ENCODE measurements around the gene KCNQ1. TPM values are rescaled to one million over a fixed set of nuclear protein-coding genes. Genes with fewer than 3 reads are reported as not detected.

Gene KCNQ1
- total and polyA plus RNA-seq, 2 donors (not counting 1 experiment from before 2014, with no cell fraction given), result not detected

- no peaks in the 10 kb centered on the region for H4K20me1 ChIP-seq (ENCODE audit: control insufficient read depth, extremely low read depth, insufficient read depth, low read length)
- no peak for DNase-seq (ENCODE audit: low read depth in 2 of 2)
- H3K9ac ChIP-seq (ENCODE audit: insufficient read depth, low read length), result no peak overlapping the region
- no peak overlapping the region for H3K27ac ChIP-seq (ENCODE audit: insufficient read depth, low read length)
- H3K4me3 ChIP-seq (replicated peaks in 1 of 4; ENCODE audit: control extremely low read depth in 1 of 4, insufficient read depth in 1 of 4, low read depth in 3 of 4, low read length in 4 of 4), result no peak overlapping the region
- no peak overlapping the region for H2AFZ ChIP-seq (ENCODE audit: low read length)
- no peaks in the 10 kb centered on the region for H3K9me3 ChIP-seq (ENCODE audit: control insufficient read depth, insufficient read depth, low read depth, low read length)
- no peaks in the 10 kb centered on the region for H3K36me3 ChIP-seq (ENCODE audit: control insufficient read depth, insufficient read depth, low read length)
- H3K4me2 ChIP-seq (ENCODE audit: extremely low read depth, insufficient read depth, low read length), result no peak overlapping the region
- no peaks in the 10 kb centered on the region for H3K4me1 ChIP-seq (ENCODE audit: control insufficient read depth, extremely low read depth, insufficient read depth, low read length)
- peaks cover 12% of the 10 kb centered on the region for H3K27me3 ChIP-seq (ENCODE audit: control insufficient read depth, insufficient read depth, low read length)
- no peaks in the 10 kb centered on the region for H3K79me2 ChIP-seq (ENCODE audit: control insufficient read depth, insufficient read depth, low read length)
- no peak for TF ChIP-seq EZH2 (IDR thresholded peaks at IDR 0.05; ENCODE audit: low read length, missing control alignments)
- no peak for TF ChIP-seq CTCF (conservative IDR thresholded peaks at IDR 0.05 in 1 of 2, IDR thresholded peaks at IDR 0.05 in 1 of 2; ENCODE audit: low read depth in 1 of 2, low read length in 2 of 2)
Measured at GRCh38 chr11:2724104-2724503, 279.3 kb downstream of the KCNQ1 start.

- H3K27me3 ChIP-seq (ENCODE audit: control insufficient read depth, insufficient read depth, low read length), result peaks cover 12% of the 10 kb centered on the region
- H2AFZ ChIP-seq (ENCODE audit: low read length), result no peak overlapping the region
- no peaks in the 10 kb centered on the region for H3K79me2 ChIP-seq (ENCODE audit: control insufficient read depth, insufficient read depth, low read length)
- no peak for TF ChIP-seq CTCF (conservative IDR thresholded peaks at IDR 0.05 in 1 of 2, IDR thresholded peaks at IDR 0.05 in 1 of 2; ENCODE audit: low read depth in 1 of 2, low read length in 2 of 2)
- TF ChIP-seq EZH2 (IDR thresholded peaks at IDR 0.05; ENCODE audit: low read length, missing control alignments), result no peak
- no peaks in the 10 kb centered on the region for H3K36me3 ChIP-seq (ENCODE audit: control insufficient read depth, insufficient read depth, low read length)
- peak; percentile 28 to 65 for DNase-seq (ENCODE audit: low read depth in 2 of 2)
- H3K4me2 ChIP-seq (ENCODE audit: extremely low read depth, insufficient read depth, low read length), result no peak overlapping the region
- no peaks in the 10 kb centered on the region for H4K20me1 ChIP-seq (ENCODE audit: control insufficient read depth, extremely low read depth, insufficient read depth, low read length)
- no peaks in the 10 kb centered on the region for H3K4me1 ChIP-seq (ENCODE audit: control insufficient read depth, extremely low read depth, insufficient read depth, low read length)
- no peak overlapping the region for H3K9ac ChIP-seq (ENCODE audit: insufficient read depth, low read length)
- no peak overlapping the region for H3K27ac ChIP-seq (ENCODE audit: insufficient read depth, low read length)
- H3K4me3 ChIP-seq (replicated peaks in 1 of 4; ENCODE audit: control extremely low read depth in 1 of 4, insufficient read depth in 1 of 4, low read depth in 3 of 4, low read length in 4 of 4), result no peak overlapping the region
- no peaks in the 10 kb centered on the region for H3K9me3 ChIP-seq (ENCODE audit: control insufficient read depth, insufficient read depth, low read depth, low read length)
Measured at GRCh38 chr11:2724653-2725367, 280.0 kb downstream of the KCNQ1 start.

GRCh38 chr11:2725368-2726300 is 280.8 kb downstream of the KCNQ1 start:
- Histone ChIP-seq H3K27me3 (ENCODE audit: control insufficient read depth, insufficient read depth, low read length) (peaks cover 10% of the 10 kb centered on the region), H3K79me2 (ENCODE audit: control insufficient read depth, insufficient read depth, low read length) (no peaks in the 10 kb centered on the region), H3K9me3 (ENCODE audit: control insufficient read depth, insufficient read depth, low read depth, low read length) (no peaks in the 10 kb centered on the region), H4K20me1 (ENCODE audit: control insufficient read depth, extremely low read depth, insufficient read depth, low read length) (no peaks in the 10 kb centered on the region), H3K27ac (ENCODE audit: insufficient read depth, low read length) (no peak overlapping the region), H3K9ac (ENCODE audit: insufficient read depth, low read length) (no peak overlapping the region), H2AFZ (ENCODE audit: low read length) (no peak overlapping the region), H3K36me3 (ENCODE audit: control insufficient read depth, insufficient read depth, low read length) (no peaks in the 10 kb centered on the region), H3K4me1 (ENCODE audit: control insufficient read depth, extremely low read depth, insufficient read depth, low read length) (no peaks in the 10 kb centered on the region), H3K4me2 (ENCODE audit: extremely low read depth, insufficient read depth, low read length) (peak overlapping the region; percentile 13), H3K4me3 (replicated peaks in 1 of 4; ENCODE audit: control extremely low read depth in 1 of 4, insufficient read depth in 1 of 4, low read depth in 3 of 4, low read length in 4 of 4) (no peak overlapping the region)
- DNase-seq (ENCODE audit: low read depth in 2 of 2), result peak; percentile 46 to 89
- TF ChIP-seq CTCF (conservative IDR thresholded peaks at IDR 0.05 in 1 of 2, IDR thresholded peaks at IDR 0.05 in 1 of 2; ENCODE audit: low read depth in 1 of 2, low read length in 2 of 2) (no peak), EZH2 (IDR thresholded peaks at IDR 0.05; ENCODE audit: low read length, missing control alignments) (no peak)

Measured in fibroblast of lung (primary cell).